GM19238 (cell line): ENCODE data around the gene AGXT2.

Source experiments
- DNase-seq: peaks from one replicate; pipeline ENCODE4 v3.0.0; 2011; ENCODE audit warnings: low spot score; ENCODE audit not compliant: insufficient read length

Gene AGXT2

GRCh38 chr5:35047785-35048404 is at the start of gene AGXT2:
Gene AGXT2, minus strand, starts transcription at chr5:35047949. Its CDS starts 57 bp downstream, at chr5:35047892.
- DNase-seq, result no peak

- DNase-seq, result no peak
Measured at GRCh38 chr5:35096932-35097331, 49.2 kb upstream of the AGXT2 start.

- no peak for DNase-seq
Measured at GRCh38 chr5:35096216-35096615, 48.5 kb upstream of the AGXT2 start.

GRCh38 chr5:35095366-35095765 is 47.6 kb upstream of the AGXT2 start:
- no peak for DNase-seq

- DNase-seq, result no peak
Measured at GRCh38 chr5:35094948-35095347, 47.2 kb upstream of the AGXT2 start.

- no peak for DNase-seq
Measured at GRCh38 chr5:35092703-35093102, 45.0 kb upstream of the AGXT2 start.

GRCh38 chr5:35091704-35092103 is 44.0 kb upstream of the AGXT2 start:
- no peak for DNase-seq

- peak; percentile 23 for DNase-seq
Measured at GRCh38 chr5:35089334-35090314, 41.9 kb upstream of the AGXT2 start.

GRCh38 chr5:35087991-35088390 is 40.2 kb upstream of the AGXT2 start:
- DNase-seq, result no peak

- DNase-seq, result no peak
Measured at GRCh38 chr5:35083150-35083549, 35.4 kb upstream of the AGXT2 start.

- no peak for DNase-seq
Measured at GRCh38 chr5:35082530-35082929, 34.8 kb upstream of the AGXT2 start.

- no peak for DNase-seq
Measured at GRCh38 chr5:35081134-35081533, 33.4 kb upstream of the AGXT2 start.

- DNase-seq, result no peak
Measured at GRCh38 chr5:35073160-35073559, 25.4 kb upstream of the AGXT2 start.

GRCh38 chr5:35069188-35069587 is 21.4 kb upstream of the AGXT2 start:
- DNase-seq, result no peak

- DNase-seq, result no peak
Measured at GRCh38 chr5:35067985-35068384, 20.2 kb upstream of the AGXT2 start.

GRCh38 chr5:35066260-35066795 is 18.6 kb upstream of the AGXT2 start:
- no peak for DNase-seq

GRCh38 chr5:35063414-35063813 is 15.7 kb upstream of the AGXT2 start:
- no peak for DNase-seq

- no peak for DNase-seq
Measured at GRCh38 chr5:35061211-35061770, 13.5 kb upstream of the AGXT2 start.

- DNase-seq, result no peak
Measured at GRCh38 chr5:35060236-35060635, 12.5 kb upstream of the AGXT2 start.

GRCh38 chr5:35059251-35059650 is 11.5 kb upstream of the AGXT2 start:
- no peak for DNase-seq

- peak; percentile 9 for DNase-seq
Measured at GRCh38 chr5:35058374-35058788, 10.6 kb upstream of the AGXT2 start.

GRCh38 chr5:35056686-35057085 is 8.9 kb upstream of the AGXT2 start:
- DNase-seq, result no peak
